ENCODE measurements around the gene SMR3A.

SMR3A gene

GRCh38 chr4:70334681-70335080 lies 25.9 kb upstream of the SMR3A start, which contains the start of gene CABS1:
Gene CABS1 (plus strand): TSS chr4:70334981. CDS start chr4:70335040, 59 bp downstream.
- no peak within 1 kb of the TSS for H3K4me3 ChIP-seq (ENCODE audit: low read depth, low read length)

GRCh38 chr4:70336043-70336442 lies 24.5 kb upstream of the SMR3A start:
- no peaks in the 10 kb centered on the region for H3K9me3 ChIP-seq (ENCODE audit: control insufficient read depth, insufficient read depth, low read depth, low read length)
- no peaks in the 10 kb centered on the region for H3K36me3 ChIP-seq (ENCODE audit: control insufficient read depth in 2 of 2, insufficient read depth in 1 of 2, low read length in 2 of 2)
- no peak overlapping the region for H3K4me3 ChIP-seq (ENCODE audit: low read depth, low read length)
- no peaks in the 10 kb centered on the region for H3K4me1 ChIP-seq (ENCODE audit: control insufficient read depth, insufficient read depth, low read length)
- ChIA-PET CTCF (no interaction called here), POLR2A (no interaction called here)
- no peak overlapping the region for H3K27ac ChIP-seq (ENCODE audit: extremely low read depth, low read depth, low read length)
- TF ChIP-seq KLF16 (tag by site-specific recombination; IDR thresholded peaks at IDR 0.05) (no peak), ZNF280D (tag by site-specific recombination; IDR thresholded peaks at IDR 0.05) (no peak), ZNF544 (tag by site-specific recombination; IDR thresholded peaks at IDR 0.05) (no peak), HIC1 (tag by site-specific recombination; IDR thresholded peaks at IDR 0.05) (no peak), ZNF629 (tag by site-specific recombination; IDR thresholded peaks at IDR 0.05) (no peak)

More at GRCh38 chr4:70334681-70335080, 25.9 kb upstream of the SMR3A start, which contains the start of gene CABS1:
- no peaks in the 10 kb centered on the region for H3K4me1 ChIP-seq (ENCODE audit: control insufficient read depth, insufficient read depth, low read length)
- H3K27ac ChIP-seq (ENCODE audit: extremely low read depth, low read depth, low read length): no peak within 1 kb of the TSS
- POLR2A ChIA-PET: no interaction called here
- no peaks in the 10 kb centered on the region for H3K36me3 ChIP-seq (ENCODE audit: control insufficient read depth in 2 of 2, insufficient read depth in 1 of 2, low read length in 2 of 2)
- TF ChIP-seq ZSCAN23 (tag by site-specific recombination; IDR thresholded peaks at IDR 0.05) (no peak), REST (tag by site-specific recombination; IDR thresholded peaks at IDR 0.05) (no peak), ZNF23 (tag by site-specific recombination; IDR thresholded peaks at IDR 0.05; ENCODE audit: borderline replicate concordance) (no peak), KLF1 (tag by site-specific recombination; IDR thresholded peaks at IDR 0.05) (no peak), ZFP69B (tag by site-specific recombination; IDR thresholded peaks at IDR 0.05) (no peak), ZNF175 (tag by site-specific recombination; IDR thresholded peaks at IDR 0.05) (no peak), ZNF362 (tag by site-specific recombination; IDR thresholded peaks at IDR 0.05) (no peak), ZNF404 (tag by site-specific recombination; IDR thresholded peaks at IDR 0.05) (no peak), SETDB1 (IDR thresholded peaks at IDR 0.05; ENCODE audit: insufficient read length, low read length) (no peak), SP3 (tag by site-specific recombination; IDR thresholded peaks at IDR 0.05) (no peak), ZNF548 (tag by site-specific recombination; IDR thresholded peaks at IDR 0.05) (no peak), ZFP3 (tag by site-specific recombination; IDR thresholded peaks at IDR 0.05; ENCODE audit: low read depth) (no peak), ZNF596 (tag by site-specific recombination; IDR thresholded peaks at IDR 0.05) (no peak), TSHZ1 (tag by site-specific recombination; IDR thresholded peaks at IDR 0.05; ENCODE audit: borderline replicate concordance) (no peak)
- no peaks in the 10 kb centered on the region for H3K9me3 ChIP-seq (ENCODE audit: control insufficient read depth, insufficient read depth, low read depth, low read length)
- CTCF ChIA-PET: no interaction called here

Data from HEK293 (cell line).